HG02973 (cell line): ENCODE measurements around the gene NFKB1.
"Not testable (repeated sequence)": the region's sequence is repeated elsewhere in the genome, so short reads cannot be mapped to it uniquely, and the experiment has no call there.

Source experiments
- ATAC-seq: cut with Tn5 transposase; IDR thresholded peaks from one replicate; pipeline ENCODE4 v1.9.1; 2021; ENCODE audit warnings: moderate library complexity; ENCODE audit not compliant: unreplicated experiment

NFKB1 gene

DNA sequence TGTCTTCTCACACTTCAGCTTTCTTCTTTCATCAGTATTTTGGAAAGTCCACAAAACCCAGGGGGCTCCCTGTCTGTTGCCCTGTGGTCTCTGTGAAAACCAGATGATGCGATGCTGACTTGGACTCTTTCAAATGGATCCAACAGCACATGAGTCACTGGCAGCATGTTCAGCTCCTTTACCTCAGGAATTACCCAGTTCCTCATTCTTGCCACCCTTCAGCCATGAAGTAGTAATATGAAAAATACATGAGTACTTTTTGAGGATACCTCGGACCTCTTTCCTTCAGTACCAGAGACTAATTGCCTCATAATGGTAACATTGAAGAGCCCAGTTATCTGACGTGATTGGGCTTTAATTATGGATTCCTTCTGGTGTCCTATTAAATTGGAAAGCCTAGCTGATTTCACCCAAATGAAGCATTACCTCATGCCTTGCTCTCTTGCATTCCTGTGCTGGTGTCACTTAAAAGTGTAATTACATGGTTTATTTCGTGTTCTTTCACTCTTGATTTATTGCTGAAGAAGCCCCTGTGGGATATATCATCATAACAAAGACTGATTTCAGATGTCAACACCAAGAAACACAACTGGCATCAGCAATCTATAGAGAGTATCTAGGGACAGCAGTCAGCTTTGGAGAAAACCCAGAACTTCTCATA lies 63.4 kb downstream of the NFKB1 start:
- ATAC-seq: peak; percentile 85

DNA sequence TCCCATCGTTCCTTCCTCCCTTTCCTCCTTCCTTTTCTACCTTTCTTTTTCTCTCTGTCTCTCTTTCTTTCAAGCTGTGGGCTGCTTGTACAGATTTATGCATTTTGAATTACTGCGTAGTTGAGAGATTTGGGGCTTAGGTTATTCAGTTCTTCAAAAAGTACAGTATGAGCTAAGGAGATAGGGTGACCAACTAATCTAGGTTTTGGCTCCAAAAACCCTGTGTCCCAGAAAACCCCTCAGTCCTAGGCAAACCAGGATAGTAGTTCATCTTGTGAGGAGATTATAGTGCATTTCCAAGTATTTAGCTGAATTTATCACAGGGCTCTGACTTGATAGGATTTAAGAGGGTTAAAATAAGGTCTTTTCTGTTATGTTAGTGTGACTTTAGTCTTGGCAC lies 64.5 kb downstream of the NFKB1 start:
- no peak for ATAC-seq

DNA sequence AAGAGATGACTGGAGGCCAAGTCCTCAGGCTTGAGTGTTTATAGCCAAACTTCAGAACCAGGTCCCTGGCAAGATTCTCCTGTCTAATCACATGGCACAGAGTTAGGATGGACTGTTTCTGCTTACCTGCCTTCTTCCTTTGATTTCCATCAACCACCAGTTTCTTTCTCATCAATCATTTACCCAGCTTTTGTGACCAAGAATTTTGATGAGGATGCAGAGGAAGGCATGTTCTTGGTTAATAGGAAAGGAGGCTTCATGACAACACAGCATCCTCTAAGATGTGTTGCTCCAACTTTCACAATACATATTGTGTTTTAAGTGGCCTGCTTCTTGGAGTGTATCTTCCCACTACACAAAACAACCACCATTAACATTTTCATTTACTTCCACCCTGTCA lies 65.3 kb downstream of the NFKB1 start:
- ATAC-seq: no peak

DNA sequence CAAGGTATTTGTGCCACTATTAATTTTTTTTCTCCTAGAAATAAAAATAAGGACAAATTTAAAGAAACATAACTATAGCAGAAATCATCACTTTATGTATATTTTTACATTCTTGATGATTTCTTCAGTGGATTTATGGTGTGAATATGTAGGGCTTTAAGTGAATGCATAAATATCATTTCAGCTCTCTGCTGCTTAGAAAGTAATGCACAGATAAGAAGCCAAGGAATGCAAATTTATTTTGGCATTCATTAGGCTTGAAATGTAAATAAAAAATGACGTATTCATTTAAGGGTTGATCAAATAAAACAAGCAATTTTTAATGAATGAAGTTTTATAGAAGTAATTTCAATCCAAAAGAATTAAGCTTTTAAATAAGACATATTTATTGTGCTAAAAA lies 66.3 kb downstream of the NFKB1 start:
- ATAC-seq: no peak

DNA sequence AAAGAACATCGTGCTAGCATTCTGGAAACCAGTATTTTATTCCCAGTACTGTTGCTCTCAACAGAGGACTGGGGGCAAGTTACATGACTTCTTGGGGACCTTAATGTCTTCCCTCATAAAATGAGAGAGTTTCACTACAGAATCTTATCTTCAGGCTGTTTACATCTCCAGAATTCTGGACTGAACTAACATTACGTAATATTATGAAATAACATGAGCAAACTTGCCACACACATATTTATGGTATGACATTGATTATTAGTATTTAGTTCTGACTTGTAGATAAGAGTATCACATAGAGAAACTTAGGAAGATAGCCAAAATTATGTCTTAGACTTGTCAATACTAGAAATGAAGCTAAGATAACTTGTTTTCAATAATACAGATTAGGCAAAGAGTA lies 68.0 kb downstream of the NFKB1 start:
- no peak for ATAC-seq

DNA sequence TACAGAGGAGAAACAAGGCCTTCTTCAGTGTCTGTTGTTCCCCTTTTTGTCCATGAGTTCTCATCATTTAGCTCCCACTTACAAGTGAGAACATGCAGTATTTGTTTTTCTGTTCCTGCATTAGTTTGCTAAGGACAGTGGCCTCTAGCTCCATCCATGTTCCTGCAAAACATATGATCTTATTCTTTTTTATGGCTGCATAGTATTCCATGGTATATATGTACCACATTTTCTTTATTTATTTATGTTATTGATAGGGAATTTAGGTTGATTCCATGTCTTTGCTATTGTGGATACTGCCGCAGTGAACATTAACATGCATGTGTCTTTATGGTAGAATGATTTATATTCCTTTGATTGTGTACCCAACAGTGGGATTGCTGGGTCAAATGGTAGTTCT lies 69.1 kb downstream of the NFKB1 start:
- not testable (repeated sequence) for ATAC-seq

DNA sequence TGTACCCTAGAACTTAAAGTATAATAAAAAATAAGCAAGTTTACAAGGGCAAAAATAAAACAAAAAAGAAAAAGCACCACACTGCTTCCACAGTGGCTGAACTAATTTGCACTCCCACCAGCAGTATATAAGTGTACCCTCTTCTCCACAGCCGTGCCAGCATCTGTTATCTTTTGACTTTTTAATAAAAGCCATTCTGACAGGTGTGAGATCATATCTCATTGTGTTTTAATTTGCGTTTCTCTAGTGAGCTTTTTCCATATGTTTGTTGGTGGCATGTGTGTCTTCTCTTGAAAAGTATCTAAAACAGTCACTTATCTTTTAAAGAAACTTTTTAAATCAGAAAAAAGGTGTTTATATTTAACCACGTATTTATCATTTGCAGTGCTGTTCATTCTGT lies 71.3 kb downstream of the NFKB1 start:
- no peak for ATAC-seq

DNA sequence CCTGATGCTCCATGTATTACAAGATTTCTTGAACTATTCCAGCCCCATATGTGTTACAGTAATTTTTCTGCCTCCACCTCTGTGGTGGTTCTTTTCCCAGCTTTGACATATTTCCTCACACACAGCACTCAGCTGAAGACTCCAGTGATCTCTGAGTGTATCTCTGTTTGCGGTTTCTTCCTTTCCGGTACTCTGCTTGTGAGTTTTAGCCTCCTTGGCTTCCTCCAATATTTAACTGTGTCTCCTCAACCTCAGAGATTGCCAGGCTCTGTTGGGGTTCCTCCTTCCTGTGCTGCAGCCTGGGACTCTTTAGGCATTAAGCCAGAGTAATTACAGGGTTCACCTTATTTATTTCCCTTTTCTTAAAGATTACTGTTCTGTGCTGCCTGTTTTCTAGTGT lies 73.2 kb downstream of the NFKB1 start:
- ATAC-seq: no peak

DNA sequence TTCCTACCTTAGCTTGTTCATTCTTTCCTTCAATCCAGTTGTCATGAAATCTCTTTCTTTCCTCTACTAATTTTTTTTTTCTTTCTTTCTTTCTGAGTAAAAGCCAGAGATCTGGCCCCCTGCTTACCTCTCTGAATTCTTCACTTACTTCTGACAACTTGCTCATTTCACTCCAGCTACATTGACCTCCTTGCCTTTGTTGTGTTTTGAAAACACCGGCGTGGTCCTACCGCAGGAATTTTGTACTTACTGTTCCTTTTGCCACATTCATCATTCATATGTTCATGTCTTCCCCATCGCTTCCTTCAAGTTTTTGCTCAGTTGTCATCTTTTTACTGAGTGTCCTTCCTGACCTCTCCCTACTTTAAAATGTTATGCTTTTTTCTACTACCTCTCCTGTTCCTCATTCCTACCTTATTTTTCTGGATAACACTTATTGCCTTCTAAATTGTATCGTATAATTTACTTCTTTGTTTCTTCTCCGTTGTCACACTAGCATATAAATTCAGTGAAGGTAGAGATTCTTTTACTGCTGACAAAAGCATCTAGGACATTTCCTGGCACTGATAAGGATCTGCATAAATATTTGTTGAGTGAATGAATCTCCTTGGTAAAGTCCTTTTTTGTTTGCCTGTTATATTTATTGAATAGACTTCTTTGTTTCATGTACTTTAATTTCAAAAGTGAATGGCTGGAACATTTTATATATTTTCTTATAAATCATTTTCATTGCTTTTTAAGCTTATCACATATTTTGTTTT lies 74.4 kb downstream of the NFKB1 start:
- no peak for ATAC-seq

DNA sequence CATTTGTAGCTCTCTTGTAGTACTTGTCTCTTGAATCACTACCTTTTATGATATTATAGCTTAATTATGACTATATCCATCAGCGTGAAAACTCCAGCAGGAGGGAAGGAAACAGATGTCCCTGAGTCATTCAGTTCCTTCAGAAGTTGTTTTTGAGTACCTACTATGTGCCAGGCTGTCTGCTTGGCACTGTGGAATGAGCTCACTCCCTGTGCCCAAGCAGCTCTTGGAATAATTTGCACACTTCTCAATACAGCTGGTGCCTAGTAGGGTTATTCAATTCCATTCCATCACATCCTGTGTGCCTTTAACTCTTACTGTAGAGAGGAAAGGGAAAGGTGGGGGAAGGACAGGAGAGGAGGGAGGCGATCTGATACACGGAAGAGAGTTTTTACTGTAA lies 77.1 kb downstream of the NFKB1 start:
- no peak for ATAC-seq

DNA sequence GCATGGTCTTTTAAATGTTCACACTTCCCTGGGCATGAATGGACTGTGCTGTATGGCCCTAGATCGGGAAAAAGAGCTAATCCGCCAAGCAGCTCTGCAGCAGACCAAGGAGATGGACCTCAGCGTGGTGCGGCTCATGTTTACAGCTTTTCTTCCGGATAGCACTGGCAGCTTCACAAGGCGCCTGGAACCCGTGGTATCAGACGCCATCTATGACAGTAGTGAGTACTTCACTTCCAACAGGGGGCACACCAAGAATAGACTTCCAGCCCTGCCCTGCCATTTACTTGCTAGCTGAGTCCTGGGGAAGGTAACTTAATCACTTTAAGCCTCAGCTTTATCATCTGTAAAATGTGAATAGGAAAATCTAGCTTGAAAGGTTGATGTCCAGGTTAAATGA lies 77.7 kb downstream of the NFKB1 start:
- ATAC-seq: no peak

DNA sequence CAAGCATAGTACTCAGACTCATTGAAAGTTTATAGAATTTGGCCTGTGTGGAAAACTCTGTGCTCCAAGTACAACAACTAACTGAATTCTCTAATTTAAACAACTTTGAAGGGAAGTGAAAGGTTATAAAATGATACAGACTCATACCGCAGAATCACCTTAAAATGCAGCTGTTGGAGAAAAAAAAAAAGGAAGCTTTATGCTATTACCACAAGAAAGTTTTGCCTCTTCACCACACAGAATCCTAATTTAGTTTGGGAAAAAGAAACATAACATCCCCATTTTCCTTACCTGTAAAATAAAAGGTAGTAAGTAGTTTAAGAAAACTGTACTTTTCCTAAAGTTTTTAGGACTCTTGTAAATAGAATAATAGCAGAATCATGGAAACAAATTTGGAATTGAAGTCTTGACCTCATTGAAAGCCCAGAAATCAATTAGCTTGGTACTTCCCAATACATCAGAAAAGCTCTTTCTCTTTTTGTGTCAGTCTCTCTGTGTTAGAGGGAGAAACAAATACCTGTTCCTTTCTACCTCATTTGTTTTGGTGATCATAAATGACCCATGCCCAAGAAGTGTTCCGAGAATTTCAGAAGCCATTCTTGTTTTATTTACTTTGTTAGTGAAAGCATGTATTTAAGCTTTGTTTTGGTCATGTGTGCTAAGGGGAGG lies 78.8 kb downstream of the NFKB1 start:
- no peak for ATAC-seq

DNA sequence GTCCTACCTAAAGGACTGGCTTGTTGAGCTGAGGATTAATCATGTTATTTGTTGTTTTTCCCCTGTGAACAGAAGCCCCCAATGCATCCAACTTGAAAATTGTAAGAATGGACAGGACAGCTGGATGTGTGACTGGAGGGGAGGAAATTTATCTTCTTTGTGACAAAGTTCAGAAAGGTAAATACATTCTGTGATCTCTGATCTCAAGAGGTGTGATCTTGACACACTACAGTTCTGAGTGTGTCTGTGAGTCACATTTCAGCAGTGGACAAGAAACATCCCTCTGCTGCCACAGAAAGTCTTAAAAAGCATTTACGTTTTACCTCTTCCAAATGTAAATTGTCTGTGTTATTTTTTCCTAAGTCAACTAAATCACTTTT lies 79.3 kb downstream of the NFKB1 start:
- no peak for ATAC-seq

DNA sequence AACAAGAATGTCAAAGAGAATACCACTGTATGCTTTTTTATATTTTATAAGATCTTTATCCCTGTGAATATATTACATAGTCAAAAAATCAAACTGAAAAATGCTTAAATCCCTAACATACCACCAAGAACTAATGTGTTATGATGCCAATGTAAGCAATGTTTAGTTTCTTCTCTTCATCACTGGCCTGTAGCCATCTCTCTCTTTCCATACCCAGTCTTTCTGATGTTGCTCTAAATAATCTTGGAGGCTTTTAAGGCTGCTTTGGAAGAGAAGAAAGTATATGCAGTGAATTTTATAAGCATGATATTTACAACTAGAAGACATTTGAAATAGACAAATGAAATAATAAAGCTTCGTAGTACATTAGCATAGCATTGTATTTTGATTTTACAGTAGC lies 82.9 kb downstream of the NFKB1 start:
- no peak for ATAC-seq

DNA sequence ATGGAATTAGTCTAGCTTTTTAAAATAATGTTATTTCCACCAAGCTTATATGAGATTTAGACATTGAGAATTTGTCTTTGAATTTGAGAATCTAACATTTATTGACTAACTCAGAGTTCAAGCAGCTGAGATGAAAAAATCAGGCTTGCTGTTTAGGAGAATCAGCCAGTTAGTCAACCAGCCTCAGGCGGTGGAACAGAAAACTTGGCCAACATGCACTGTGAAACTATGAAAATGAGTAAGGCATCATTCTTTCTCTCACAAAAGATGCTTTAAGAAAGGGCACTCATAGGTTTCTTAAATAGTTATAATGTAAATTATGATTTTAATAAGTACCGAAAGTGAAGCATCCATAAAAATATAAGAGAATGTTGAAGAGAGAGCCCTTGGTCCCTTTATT lies 84.2 kb downstream of the NFKB1 start:
- no peak for ATAC-seq

DNA sequence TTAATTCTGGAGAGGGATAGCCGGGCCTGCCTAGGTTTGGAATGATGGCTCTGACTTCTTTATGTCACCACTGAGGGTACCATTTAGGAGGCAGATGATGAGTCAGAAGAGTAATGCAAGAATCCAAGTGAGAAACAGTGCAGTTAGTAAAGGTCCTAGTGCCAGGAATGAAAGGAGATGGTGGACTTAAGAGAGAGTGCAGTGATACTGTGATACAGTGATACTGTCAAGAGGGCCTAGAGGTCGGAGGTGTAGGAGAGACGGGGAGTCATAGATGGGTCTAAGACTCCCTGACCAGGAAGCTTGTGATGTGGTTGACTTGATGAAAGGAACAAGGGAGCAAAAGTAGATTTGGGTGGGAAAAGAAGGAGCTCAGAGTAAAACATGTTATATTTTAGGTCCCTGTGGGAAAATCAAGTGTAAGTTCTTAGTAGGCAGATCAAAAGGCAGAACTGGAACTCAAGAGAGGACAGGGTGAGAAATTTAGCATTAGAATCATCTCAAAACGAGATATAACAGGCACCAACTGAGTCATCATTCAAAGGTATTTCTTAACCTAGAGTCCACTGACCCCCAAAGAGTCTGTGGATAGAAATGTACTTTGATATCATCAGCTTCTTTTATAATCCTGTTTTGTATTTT lies 85.0 kb downstream of the NFKB1 start:
- ATAC-seq: no peak

DNA sequence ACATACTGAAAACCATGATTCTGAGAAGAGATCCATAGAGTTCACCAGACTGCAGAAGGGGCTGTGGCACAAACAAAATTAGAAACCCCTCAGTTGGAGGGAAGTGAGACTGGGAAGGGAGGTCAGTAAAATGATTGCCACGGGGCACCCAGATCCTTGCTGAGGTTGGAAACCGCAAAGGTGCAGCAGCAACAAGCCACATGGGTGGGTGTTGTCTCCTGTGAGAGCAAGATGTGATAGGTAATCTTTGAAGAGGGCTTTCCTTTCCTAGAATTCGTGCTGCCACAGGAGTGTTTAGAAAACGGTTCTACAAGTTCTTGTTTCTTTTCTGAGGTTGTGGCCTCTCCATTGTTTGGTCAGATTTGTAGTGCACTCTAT lies 85.5 kb downstream of the NFKB1 start:
- no peak for ATAC-seq

DNA sequence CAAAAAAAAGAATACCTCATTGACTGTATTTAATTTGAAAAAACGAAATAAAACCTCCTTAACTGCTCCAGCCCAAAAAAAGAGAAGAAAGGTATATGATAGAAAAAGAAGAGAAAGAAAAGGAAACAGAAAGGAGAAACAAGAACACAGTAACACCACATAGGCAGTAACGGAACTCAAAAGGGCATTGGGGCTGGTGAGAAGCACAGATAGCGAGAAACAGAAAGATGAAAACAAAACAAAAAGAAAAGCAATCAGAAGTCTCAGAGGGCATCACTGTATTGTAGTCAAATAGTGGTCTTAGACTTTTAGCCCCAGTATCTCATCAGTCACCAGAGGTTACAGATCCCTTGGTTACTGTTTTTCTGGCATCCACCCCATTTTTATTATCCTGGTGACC lies 88.6 kb downstream of the NFKB1 start:
- ATAC-seq: no peak

DNA sequence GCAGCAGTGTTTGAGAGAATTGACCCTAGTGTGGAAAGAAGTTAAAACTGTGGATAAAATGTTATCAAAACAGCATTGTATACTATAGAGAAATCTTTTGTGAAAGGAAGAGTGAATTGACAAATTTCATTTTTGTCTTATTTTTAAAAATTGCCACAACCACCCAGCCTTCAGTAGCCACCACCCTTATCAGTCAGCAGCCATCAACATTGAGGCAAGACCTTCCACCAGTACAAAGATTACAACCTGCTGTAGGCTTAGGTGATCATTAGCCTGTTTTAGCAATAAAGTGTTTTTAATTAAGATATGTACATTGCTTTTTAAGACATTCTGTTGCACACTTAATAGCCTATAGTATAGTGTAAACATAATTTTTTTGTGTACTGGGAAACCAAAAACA lies 91.1 kb downstream of the NFKB1 start:
- ATAC-seq: no peak

DNA sequence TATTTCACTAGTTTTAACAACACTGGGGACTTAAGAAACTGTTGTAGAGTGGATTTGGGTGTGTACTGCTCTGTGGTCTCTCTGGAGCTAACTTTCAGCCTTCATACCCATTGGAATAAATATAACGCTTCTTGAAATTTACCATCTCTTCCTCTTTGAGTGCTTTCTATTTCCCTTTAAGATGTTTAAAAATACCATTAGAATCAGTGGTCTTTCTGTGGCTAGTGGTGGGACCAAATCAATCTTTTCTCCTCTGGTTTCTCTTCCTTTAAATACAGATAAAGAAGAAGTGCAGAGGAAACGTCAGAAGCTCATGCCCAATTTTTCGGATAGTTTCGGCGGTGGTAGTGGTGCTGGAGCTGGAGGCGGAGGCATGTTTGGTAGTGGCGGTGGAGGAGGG lies 92.0 kb downstream of the NFKB1 start:
- no peak for ATAC-seq

DNA sequence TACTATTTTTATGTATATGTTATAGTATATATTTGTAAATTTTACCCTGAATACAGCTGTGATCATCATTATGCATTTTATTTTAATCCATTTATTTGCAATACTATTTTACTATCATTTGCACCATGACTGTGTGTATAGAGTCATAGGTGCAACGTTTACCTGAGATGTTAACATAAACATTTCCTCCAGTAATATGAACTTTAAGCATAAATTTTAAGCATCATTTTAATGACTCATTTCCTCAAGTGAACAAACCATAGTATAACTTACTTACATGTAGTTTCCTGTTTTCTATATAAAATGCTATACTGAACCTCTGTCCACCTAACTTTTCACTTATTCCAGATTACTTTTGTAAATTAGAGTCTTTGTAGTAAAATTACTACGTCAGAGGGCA lies 92.8 kb downstream of the NFKB1 start:
- no peak for ATAC-seq

DNA sequence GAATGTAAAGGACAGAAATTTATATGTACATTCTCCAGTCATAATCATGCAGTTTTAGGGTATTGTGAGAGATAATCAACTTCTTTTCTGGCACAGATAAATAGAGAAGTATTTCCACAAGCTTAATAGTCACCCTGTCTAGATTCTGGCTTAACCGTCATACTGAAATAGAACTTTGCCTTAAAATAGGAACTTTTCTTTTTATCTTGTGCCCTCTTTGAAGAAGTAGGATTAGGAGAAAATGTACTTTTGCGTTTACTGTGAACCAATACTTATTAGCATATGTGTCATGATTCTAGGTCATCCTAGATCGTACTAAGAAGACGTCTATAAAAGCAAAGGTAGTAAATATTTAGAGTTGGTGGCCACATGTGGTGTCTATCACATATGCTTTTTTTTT lies 95.4 kb downstream of the NFKB1 start:
- no peak for ATAC-seq
